Thyroid gland (tissue), 4 donors: ENCODE results near the gene RAD51.

ENCODE experiments used
- CTCF ChIP-seq, 6 experiments: fragments of 200-600 bp in 3 of 6; fragments of 450-650 bp in 3 of 6; sonication (generic) in 3 of 6; IDR thresholded peaks; one replicate each; pipeline ENCODE4 v1.5.1; 2016 to 2019; ENCODE audit warnings: antibody characterized with exemption in 6 of 6, mild to moderate bottlenecking in 2 of 6, inconsistent platforms in 1 of 6, moderate library complexity in 1 of 6
- POLR2A ChIP-seq, 2 donors: fragments of 450-650 bp; IDR thresholded peaks; one replicate each; pipeline ENCODE4 v1.6.1; 2017; ENCODE audit warnings: antibody characterized with exemption in 2 of 2, mild to moderate bottlenecking in 2 of 2, moderate library complexity in 1 of 2

- TF ChIP-seq CTCF (IDR thresholded peaks at IDR 0.05) = no peak
- no peak for TF ChIP-seq POLR2A (IDR thresholded peaks at IDR 0.05)
Measured at GRCh38 chr15:40722354-40722753, 27.4 kb downstream of the RAD51 start.
